Stimulated activated naive CD8-positive, alpha-beta T cell treated with anti-CD3 and anti-CD28 coated beads, Interleukin-15, Interleukin-2, amounts not matched to agents 100 ng/mL and 50 ng/mL, for 24 hours (primary cell): ENCODE measurements around the gene GDPGP1.
"Not testable (repeated sequence)": the region's sequence is repeated elsewhere in the genome, so short reads cannot be mapped to it uniquely, and the experiment has no call there.

Experiments used
- H3K27ac Mint-ChIP-seq: one replicate; pipeline ENCODE4 v1.8.0; 2021; ENCODE audit warnings: mild to moderate bottlenecking, mixed read lengths
- H3K27me3 Mint-ChIP-seq: one replicate; pipeline ENCODE4 v1.8.0; 2021; ENCODE audit warnings: mixed read lengths
- H3K36me3 Mint-ChIP-seq: one replicate; pipeline ENCODE4 v1.8.0; 2021; ENCODE audit warnings: low read depth, mixed read lengths
- H3K4me1 Mint-ChIP-seq: one replicate; pipeline ENCODE4 v1.8.0; 2021; ENCODE audit warnings: low read depth, mixed read lengths
- H3K4me3 Mint-ChIP-seq: one replicate; pipeline ENCODE4 v1.8.0; 2021; ENCODE audit warnings: mild to moderate bottlenecking, mixed read lengths
- H3K9me3 Mint-ChIP-seq: one replicate; pipeline ENCODE4 v1.8.0; 2021; ENCODE audit warnings: mixed read lengths

GDPGP1 gene

DNA sequence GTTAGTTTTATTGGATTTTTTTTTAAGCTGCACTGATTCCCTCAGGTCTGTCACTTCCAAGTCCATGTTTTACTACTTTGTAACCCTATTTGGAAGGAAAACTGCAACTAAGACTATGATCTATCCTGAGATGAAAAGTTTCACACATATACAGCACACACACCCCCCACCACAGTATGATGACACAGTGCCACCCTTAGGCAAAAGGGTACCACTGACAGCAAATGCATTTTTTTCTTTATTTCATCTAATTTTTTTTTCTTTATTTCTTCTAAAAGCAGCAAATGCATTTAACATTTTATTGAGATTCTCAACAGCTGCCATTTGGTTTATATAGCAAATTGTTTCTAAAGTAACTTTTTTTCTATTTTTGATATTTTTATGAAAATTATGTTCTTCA is 52.7 kb downstream of the GDPGP1 start:
- H3K9me3 Mint-ChIP-seq: no peaks in the 10 kb centered on the region
- no peaks in the 10 kb centered on the region for H3K4me1 Mint-ChIP-seq
- no peak overlapping the region for H3K4me3 Mint-ChIP-seq
- H3K27me3 Mint-ChIP-seq: no peaks in the 10 kb centered on the region
- no peak overlapping the region for H3K27ac Mint-ChIP-seq
- no peaks in the 10 kb centered on the region for H3K36me3 Mint-ChIP-seq

GRCh38 chr15:90287101-90287500 is 53.1 kb downstream of the GDPGP1 start:
- Mint-ChIP-seq H3K4me1 (no peaks in the 10 kb centered on the region), H3K27ac (no peak overlapping the region), H3K36me3 (no peaks in the 10 kb centered on the region), H3K27me3 (no peaks in the 10 kb centered on the region), H3K4me3 (no peak overlapping the region), H3K9me3 (no peaks in the 10 kb centered on the region)

GRCh38 chr15:90287946-90288345 is 53.9 kb downstream of the GDPGP1 start:
- no peak overlapping the region for H3K4me3 Mint-ChIP-seq
- no peaks in the 10 kb centered on the region for H3K9me3 Mint-ChIP-seq
- H3K27ac Mint-ChIP-seq: no peak overlapping the region
- no peaks in the 10 kb centered on the region for H3K27me3 Mint-ChIP-seq
- H3K4me1 Mint-ChIP-seq: no peaks in the 10 kb centered on the region
- no peaks in the 10 kb centered on the region for H3K36me3 Mint-ChIP-seq

DNA sequence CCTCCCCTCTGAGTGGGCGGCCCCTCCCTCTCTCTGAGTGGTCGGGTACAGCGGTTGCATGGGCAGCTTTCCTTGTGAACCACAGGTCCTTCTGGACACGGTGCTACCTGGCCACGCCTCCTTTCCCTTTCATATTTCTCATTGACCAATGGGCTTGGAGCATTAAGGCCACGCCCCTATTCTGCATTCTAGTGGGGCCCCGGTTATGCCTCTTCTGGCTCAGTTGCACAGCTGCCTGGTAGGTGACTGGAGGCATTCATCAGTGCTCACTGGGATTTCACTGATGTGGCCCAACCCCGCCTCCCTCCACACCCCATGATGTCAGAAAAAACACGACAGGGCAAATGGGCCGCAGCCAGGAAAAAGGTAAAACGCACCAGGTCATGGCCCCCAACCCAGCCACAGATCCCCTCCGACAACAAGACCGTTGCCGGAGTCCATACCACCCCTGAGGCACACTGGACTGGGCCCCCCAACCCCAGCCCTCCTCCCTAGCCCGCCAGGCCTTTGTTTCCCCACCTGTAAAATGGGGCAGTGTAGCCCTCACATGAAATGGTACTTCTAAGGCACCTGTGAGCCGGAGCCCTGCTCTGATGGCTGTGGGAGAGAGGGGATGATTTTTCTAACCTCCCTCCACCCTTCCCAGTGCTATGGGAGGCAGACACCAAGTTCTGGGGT is 57.8 kb downstream of the GDPGP1 start:
- no peak overlapping the region for H3K27ac Mint-ChIP-seq
- no peaks in the 10 kb centered on the region for H3K4me1 Mint-ChIP-seq
- H3K4me3 Mint-ChIP-seq: no peak overlapping the region
- no peaks in the 10 kb centered on the region for H3K9me3 Mint-ChIP-seq
- H3K27me3 Mint-ChIP-seq: no peaks in the 10 kb centered on the region
- no peaks in the 10 kb centered on the region for H3K36me3 Mint-ChIP-seq

DNA sequence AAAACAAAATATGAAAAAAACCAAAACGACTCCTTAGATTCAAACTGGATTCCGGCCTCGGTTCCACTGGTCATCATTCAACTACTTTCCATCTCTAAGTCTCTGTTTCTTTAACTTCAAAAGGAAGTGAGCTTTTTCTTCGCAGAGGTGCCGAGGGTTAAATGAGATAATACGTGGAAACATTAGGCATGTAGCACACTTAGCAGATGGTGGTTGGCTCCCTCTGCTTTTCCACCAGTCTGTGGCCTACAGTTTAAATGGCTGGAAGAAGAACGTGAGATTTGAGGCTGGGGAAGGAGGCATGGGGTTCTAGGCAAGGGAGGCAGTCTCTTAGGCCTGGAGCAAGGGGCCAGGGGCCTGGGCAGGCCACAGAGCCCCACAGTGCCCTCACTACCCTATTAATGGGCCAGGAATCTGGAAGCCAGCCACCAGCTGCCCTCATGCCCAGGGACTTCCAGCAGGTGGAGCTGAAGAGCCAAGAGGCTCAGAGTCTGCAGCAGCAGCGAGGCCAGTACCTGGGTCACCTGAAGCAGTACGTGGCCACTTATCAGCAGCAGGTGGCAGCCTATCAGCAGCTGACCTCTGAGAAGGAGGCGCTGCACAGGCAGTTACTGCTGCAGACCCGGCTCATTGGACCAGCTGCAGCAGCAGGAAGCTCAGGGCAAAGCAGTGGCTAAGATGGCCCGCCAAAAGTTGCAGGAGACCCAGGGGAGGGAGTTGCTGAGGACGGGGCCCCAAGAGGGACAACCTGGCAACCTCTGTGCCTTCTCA is 59.2 kb downstream of the GDPGP1 start:
- not testable (repeated sequence) for H3K4me1 Mint-ChIP-seq, H3K27me3 Mint-ChIP-seq, H3K36me3 Mint-ChIP-seq, H3K4me3 Mint-ChIP-seq, H3K9me3 Mint-ChIP-seq, H3K27ac Mint-ChIP-seq

DNA sequence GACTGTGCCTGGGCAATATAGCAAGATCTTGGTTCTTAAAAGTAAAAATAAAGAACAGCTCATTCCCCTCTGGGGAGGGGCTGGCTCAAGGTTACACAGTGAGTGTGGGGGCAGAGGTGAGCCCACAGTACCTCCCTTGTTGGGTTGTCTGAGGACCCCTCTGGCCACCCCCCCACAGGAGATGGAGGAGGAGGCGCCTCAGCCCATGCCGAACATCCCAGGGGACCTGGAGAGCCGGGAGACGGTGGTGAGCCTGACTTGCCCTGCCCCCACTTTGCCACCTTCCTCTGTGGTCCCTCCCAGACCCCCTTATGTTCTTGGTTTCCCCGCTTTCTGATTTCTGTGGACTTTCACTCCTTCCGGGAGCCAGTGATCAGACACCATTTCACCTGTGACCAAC is 60.1 kb downstream of the GDPGP1 start:
- Mint-ChIP-seq H3K27me3 (no peaks in the 10 kb centered on the region), H3K4me1 (no peaks in the 10 kb centered on the region), H3K4me3 (no peak overlapping the region), H3K36me3 (no peaks in the 10 kb centered on the region), H3K27ac (no peak overlapping the region), H3K9me3 (no peaks in the 10 kb centered on the region)

DNA sequence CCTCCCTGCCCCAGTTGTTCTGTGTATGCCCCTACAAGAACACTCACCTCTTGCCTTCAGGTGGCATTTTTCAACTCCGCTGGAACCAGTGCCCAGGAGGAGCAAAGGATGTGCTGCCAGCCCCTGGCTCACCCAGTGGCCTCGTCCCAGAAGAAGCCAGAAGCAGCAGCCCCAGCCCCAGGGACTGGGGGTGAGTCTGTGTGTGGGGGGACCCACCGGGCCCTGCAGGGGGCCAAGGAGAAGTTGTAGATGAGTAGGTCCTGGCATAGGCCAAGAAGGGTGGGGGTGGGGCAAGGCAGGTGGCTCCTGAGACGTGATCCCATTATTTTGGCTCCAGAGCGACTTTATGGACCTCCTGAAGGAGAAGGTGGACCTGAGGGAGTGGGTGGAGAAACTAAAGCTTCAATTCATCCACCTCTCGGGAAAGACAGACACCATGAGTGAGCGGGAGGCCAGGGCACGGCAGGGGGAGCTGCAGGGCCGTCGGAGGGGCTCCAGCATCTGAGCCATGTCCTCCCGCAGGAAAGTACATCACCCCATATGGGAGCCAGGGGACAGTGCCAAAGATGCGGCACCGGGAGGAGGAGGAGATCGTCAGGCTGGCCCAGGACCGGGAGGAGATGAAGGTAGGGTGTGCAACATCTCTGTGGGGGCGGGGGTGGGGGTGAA is 60.7 kb downstream of the GDPGP1 start:
- no peaks in the 10 kb centered on the region for H3K27me3 Mint-ChIP-seq
- no peak overlapping the region for H3K27ac Mint-ChIP-seq
- no peaks in the 10 kb centered on the region for H3K9me3 Mint-ChIP-seq
- H3K36me3 Mint-ChIP-seq: no peaks in the 10 kb centered on the region
- no peaks in the 10 kb centered on the region for H3K4me1 Mint-ChIP-seq
- H3K4me3 Mint-ChIP-seq: no peak overlapping the region

- H3K27me3 Mint-ChIP-seq: no peaks in the 10 kb centered on the region
- H3K4me1 Mint-ChIP-seq: no peaks in the 10 kb centered on the region
- no peak overlapping the region for H3K4me3 Mint-ChIP-seq
- no peaks in the 10 kb centered on the region for H3K36me3 Mint-ChIP-seq
- H3K9me3 Mint-ChIP-seq: no peaks in the 10 kb centered on the region
- no peak overlapping the region for H3K27ac Mint-ChIP-seq
Observed at GRCh38 chr15:90295270-90295648, 61.2 kb downstream of the GDPGP1 start.
